ENCODE data around the gene COQ9.

Gene COQ9

GRCh38 chr16:57485916-57486857, 38.9 kb downstream of the COQ9 start, which contains the start of gene DOK4:
TSS of gene DOK4 (minus strand) at chr16:57486493. CDS start at chr16:57479507, 6,986 bp downstream.
- peak in 1 of 2 experiments; percentile 61 for DNase-seq (ENCODE audit: low read depth in 1 of 2, low spot score in 1 of 2)
- Histone ChIP-seq H3K27ac (replicated peaks) (no peak within 1 kb of the TSS), H3K27me3 (ENCODE audit: insufficient read depth, poor library complexity, severe bottlenecking) (no peaks in the 10 kb centered on the region), H3K4me3 (replicated peaks; ENCODE audit: insufficient read depth, low read length) (peak within 1 kb of the TSS; percentile 50)
- TF ChIP-seq REST (IDR thresholded peaks at IDR 0.05; ENCODE audit: insufficient replicate concordance, low read depth) (no peak), SPI1 (IDR thresholded peaks at IDR 0.05; ENCODE audit: borderline replicate concordance, low read depth) (no peak), POLR2AphosphoS5 (IDR thresholded peaks at IDR 0.05; ENCODE audit: low read depth) (no peak), GABPA (IDR thresholded peaks at IDR 0.05; ENCODE audit: low read depth) (no peak), CTCF (IDR thresholded peaks at IDR 0.05; ENCODE audit: insufficient read depth, low read length) (no peak)

DNA sequence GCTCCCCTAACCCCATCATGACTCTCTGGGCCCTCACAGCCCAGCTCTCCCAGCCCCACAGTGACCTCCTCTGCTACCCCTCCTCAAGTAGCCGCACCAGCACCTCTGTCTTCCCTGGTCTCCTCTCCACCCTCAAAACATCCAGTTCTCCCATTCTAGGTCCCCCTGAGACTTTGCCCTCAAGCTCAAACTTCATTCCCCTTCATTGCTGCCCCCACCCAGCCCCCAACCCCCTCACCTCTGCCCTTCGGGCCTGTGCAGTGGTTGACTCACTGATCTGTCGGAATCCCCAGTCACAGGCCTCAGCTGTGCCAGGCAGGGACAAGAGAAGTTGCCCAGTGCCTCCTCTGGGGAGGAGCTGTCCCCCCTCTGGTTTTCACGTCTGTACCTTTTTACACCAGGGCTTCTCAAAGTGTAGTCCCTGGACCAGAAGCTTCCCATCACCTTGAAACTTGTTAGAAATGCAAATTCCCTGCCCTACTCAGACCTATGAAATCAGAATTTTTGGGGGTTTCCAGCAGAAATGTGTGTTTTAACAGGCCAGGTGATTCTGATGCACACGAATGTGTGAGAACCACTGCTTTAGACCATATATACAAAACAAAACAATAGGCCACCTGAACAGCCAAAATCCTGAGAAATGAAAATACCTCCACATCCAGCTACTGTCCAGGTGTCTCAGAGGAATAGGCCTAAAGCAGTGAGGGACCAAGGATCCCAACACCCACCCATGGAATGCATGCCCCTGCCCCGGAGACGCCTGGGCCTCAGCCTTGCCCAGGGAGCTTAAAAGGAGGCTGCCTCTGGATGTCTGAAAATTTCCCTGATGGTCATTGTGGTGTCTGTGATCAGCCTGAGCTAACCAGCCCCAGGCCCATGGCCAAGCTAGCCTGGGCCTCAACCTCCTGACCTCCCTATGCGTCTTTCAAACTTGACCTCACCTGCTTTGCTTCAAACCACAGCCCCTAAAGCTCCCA, 39.9 kb downstream of the COQ9 start:
- TF ChIP-seq CTCF (IDR thresholded peaks at IDR 0.05; ENCODE audit: insufficient read depth, low read length) (no peak), REST (IDR thresholded peaks at IDR 0.05; ENCODE audit: insufficient replicate concordance, low read depth) (no peak), POLR2AphosphoS5 (IDR thresholded peaks at IDR 0.05; ENCODE audit: low read depth) (no peak), SPI1 (IDR thresholded peaks at IDR 0.05; ENCODE audit: borderline replicate concordance, low read depth) (no peak), GABPA (IDR thresholded peaks at IDR 0.05; ENCODE audit: low read depth) (no peak)
- Histone ChIP-seq H3K27me3 (ENCODE audit: insufficient read depth, poor library complexity, severe bottlenecking) (no peaks in the 10 kb centered on the region), H3K27ac (replicated peaks) (no peak overlapping the region), H3K4me3 (replicated peaks; ENCODE audit: insufficient read depth, low read length) (no peak overlapping the region)
- no peak for DNase-seq (ENCODE audit: low read depth in 1 of 2, low spot score in 1 of 2)

DNA sequence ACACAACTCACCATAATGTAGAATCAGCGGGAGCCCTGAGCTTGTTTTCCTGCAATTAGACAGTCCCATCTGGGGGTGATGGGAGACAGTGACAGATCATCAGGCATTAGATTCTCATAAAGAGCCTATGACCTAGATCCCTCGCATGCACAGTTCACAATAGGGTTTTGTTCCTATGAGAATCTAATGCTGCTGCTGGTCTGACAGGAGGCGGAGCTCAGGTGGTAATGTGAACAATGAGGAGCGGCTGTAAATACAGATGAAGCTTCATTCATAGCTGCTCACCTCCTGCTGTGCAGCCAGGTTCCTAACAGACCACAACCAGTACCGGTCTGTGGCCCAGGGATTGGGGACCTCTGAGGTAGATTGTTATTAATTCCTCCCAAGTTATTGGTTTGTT, 42.0 kb downstream of the COQ9 start:
- no peak for DNase-seq (ENCODE audit: low read depth in 1 of 2, low spot score in 1 of 2)
- TF ChIP-seq SPI1 (IDR thresholded peaks at IDR 0.05; ENCODE audit: borderline replicate concordance, low read depth) (no peak), POLR2AphosphoS5 (IDR thresholded peaks at IDR 0.05; ENCODE audit: low read depth) (no peak), REST (IDR thresholded peaks at IDR 0.05; ENCODE audit: insufficient replicate concordance, low read depth) (no peak), GABPA (IDR thresholded peaks at IDR 0.05; ENCODE audit: low read depth) (no peak), CTCF (IDR thresholded peaks at IDR 0.05; ENCODE audit: insufficient read depth, low read length) (no peak)
- Histone ChIP-seq H3K27me3 (ENCODE audit: insufficient read depth, poor library complexity, severe bottlenecking) (no peaks in the 10 kb centered on the region), H3K4me3 (replicated peaks; ENCODE audit: insufficient read depth, low read length) (no peak overlapping the region), H3K27ac (replicated peaks) (no peak overlapping the region)

Data from HL-60 (cell line).